IPS-NIHi11 (cell line): ENCODE results near the gene GTF2A2.
A peak's percentile ranks its signal among the peaks of the same experiment; 100 is the strongest.
"Not testable (repeated sequence)": the region's sequence is repeated elsewhere in the genome, so short reads cannot be mapped to it uniquely, and the experiment has no call there.

ENCODE experiments used
- DNase-seq: peaks from one replicate; pipeline ENCODE4 v3.0.0; 2012; ENCODE audit warnings: mixed read lengths, low spot score

Gene GTF2A2

DNA sequence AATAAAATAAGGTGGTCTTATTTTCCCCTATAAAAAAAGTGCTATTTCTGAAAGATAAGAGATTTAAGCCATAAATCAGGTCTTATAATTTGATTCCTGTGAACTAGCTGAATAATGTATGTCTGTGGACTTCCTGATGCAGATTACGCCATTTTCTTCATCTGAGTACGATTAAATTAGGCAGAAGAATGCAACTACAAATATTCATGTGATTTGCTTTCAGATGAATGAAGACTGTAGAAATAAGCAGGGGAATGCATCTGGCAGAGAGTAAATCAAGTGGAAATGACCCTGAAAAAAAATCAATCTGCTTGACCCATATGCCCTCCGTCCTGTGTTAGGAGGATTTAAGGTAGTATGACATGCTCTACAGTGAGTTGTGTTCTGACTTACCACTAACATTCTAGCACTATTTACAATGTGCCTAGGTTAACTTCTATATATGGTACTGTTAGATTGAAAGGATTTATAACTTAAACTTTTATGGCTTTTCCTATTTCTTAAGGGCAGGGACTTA is 17.1 kb upstream of the GTF2A2 start:
- DNase-seq = no peak

GRCh38 chr15:59668556-59668955 is 11.2 kb upstream of the GTF2A2 start:
- DNase-seq = no peak

DNA sequence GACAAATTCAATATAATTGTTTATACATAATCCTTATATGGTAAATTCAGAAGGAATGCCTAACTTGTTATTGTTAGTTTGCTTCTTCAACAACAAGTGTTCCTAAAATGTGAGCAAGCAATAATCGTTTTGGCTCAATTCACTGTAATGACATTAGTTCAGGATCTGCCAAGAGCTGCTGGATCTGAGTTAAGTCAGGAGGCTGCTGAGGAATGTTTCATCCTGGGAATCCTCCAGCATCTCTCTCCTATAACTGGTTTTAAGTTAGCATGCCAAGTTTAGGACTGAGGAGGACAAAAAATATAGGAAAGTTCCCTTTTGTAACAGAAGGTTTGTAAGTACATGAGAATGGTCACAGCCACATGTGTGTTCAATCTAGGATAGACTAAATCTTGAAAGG is 4.9 kb upstream of the GTF2A2 start:
- no peak for DNase-seq

DNA sequence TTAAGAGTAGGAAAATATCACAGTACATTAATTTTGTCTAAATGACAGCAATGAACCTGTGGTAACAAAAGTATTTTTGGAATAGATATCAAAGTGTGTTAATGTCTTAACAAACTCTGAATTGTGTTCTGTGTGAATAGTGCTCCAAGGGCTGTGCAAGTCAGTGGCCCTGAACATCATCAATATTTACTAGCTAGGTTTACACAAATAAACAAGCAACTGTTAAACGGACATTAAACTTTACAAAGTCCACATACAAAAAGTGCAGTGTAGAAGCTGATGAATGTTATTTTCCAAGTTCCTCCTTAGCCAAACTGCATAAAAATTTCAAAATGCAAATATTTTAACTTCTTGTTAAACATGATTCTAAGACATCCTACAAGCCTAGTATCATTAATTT is 2.1 kb upstream of the GTF2A2 start:
- no peak for DNase-seq

DNA sequence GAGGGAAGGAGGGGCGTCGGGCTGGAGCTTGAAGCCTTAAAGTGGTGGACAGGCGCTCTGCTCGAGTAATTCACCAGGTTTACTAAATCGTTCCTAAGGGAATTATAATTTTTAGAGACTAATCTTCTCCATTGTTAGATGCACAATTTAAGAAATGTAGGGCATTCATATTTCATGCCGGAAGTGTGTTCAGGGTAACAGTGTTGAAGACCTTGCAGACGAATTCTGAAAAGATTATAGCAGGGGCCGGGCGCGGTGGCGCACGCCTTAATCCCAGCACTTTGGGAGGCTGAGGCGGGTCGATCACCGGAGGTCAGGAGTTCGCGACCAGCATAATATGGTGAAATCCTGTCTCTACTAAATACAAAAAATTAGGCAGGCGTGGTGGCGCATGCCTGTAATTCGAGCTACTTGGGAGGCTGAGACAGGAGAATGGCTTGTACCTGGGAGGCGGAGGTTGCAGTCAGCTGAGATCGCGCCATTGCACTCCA is 365 bp upstream of the GTF2A2 start:
- no peak for DNase-seq

DNA sequence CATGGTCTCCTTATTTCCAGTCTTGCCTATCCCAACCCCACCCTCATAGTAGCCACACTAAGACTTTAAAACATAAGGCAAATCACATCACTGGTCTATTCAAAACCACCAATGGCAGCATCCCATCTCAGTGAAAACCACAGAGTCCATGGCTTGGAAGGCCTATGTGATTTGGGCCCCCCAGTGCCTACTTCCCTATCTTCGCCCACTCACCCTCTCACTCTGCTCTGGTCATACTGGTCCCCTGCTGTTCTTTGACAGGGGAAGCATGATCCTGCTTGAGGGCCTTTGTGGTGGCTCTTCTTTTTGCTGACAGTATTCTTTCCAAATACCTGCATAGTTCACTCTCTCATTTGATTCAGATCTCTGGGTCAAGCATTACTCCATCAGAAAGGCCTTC is 3.3 kb downstream of the GTF2A2 start:
- DNase-seq = no peak

GRCh38 chr15:59649603-59650002 is 7.7 kb downstream of the GTF2A2 start:
- no peak for DNase-seq

- no peak for DNase-seq
Observed at GRCh38 chr15:59647085-59647484, 10.2 kb downstream of the GTF2A2 start.

- DNase-seq = no peak
Observed at GRCh38 chr15:59646277-59646676, 11.0 kb downstream of the GTF2A2 start.

GRCh38 chr15:59645812-59646211 is 11.5 kb downstream of the GTF2A2 start:
- not testable (repeated sequence) for DNase-seq

DNA sequence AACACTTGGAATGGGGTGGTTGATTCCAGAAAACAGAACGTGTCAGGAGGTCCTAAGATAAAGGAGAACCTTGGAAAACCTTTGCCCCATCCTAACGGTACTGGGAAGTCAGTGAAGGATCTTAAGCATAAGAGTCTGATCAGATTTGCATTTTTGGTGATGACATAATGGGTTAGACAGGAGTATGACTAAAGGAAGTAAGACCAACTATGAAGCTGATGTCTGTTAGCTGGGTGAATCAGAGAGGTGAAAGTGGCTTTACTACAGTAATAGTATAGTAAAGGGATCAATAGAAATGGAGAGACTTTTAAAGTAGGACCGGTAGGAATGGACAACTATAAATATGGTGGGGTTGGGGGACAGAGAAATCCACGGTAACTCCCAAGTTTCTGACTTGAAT is 12.6 kb downstream of the GTF2A2 start:
- DNase-seq = no peak

- DNase-seq = no peak
Observed at GRCh38 chr15:59642351-59642750, 15.0 kb downstream of the GTF2A2 start.

DNA sequence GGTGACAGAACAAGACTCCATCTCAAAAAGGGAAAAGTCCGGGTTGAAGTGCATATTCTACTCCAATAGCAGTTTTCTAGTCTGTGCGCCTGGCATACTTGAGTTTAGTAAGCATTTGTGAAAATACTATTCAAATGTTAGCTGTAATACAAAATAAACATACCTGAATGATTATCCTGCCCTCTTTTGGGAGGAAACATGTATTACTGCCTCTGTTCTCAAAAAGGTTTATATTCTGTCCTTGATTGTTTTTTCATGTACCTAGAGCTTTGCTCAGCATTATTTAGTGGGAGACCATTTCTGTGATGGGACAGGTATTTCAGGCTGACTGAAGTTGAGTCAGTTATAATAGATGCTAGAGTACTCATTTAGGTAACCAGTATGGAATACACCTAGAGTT is 19.8 kb downstream of the GTF2A2 start:
- not testable (repeated sequence) for DNase-seq

DNA sequence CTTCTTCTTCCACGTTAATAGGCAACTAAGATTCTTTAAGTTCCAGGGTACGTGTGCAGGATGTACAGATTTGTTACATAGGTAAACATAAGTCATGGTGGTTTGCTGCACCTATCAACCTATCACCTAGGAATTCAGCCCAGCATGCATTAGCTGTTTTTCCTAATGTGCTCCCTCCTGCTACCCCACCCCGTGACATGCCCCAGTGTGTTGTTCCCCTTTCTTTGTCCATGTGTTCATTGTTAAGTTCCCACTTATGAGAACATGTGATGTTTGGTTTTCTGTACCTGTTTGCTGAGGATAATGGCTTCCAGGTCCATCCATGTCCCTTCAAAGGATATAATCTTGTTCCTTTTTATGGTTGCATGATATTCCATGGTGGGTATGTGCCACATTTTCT is 21.1 kb downstream of the GTF2A2 start:
- no peak for DNase-seq

- DNase-seq = peak; percentile 71
Observed at GRCh38 chr15:59632714-59633113, 24.6 kb downstream of the GTF2A2 start.

GRCh38 chr15:59622289-59622688 is 35.0 kb downstream of the GTF2A2 start:
- DNase-seq = peak; percentile 76

GRCh38 chr15:59618406-59618805 is 38.9 kb downstream of the GTF2A2 start:
- DNase-seq = no peak

- DNase-seq = peak; percentile 48
Observed at GRCh38 chr15:59616379-59616778, 40.9 kb downstream of the GTF2A2 start.

DNA sequence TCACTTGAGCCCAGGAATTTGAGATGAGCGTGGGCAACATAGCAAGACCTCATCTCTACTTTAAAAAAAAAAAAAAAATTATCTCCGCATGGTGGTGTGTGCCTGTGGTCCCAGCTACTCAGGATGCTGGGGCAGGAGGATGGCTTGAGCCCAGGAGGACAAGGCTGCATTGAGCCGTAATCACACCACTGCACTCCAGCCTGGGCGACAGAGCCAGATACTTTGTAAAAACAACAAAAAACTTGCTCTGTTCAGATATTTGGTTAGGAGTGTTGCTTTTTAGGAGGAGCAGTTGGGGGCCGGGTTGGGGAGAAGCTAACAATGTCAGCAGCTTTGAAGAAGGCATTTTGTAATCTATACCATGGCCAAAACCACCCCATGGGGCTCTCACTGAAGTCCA is 41.7 kb downstream of the GTF2A2 start:
- DNase-seq = no peak

GRCh38 chr15:59614153-59614552 is 43.2 kb downstream of the GTF2A2 start:
- DNase-seq = no peak

- no peak for DNase-seq
Observed at GRCh38 chr15:59611276-59612260, 45.7 kb downstream of the GTF2A2 start, which contains the start of gene GCNT3. Gene GCNT3, plus strand, starts transcription at chr15:59611783. Its CDS starts 6,456 bp downstream, at chr15:59618239.

DNA sequence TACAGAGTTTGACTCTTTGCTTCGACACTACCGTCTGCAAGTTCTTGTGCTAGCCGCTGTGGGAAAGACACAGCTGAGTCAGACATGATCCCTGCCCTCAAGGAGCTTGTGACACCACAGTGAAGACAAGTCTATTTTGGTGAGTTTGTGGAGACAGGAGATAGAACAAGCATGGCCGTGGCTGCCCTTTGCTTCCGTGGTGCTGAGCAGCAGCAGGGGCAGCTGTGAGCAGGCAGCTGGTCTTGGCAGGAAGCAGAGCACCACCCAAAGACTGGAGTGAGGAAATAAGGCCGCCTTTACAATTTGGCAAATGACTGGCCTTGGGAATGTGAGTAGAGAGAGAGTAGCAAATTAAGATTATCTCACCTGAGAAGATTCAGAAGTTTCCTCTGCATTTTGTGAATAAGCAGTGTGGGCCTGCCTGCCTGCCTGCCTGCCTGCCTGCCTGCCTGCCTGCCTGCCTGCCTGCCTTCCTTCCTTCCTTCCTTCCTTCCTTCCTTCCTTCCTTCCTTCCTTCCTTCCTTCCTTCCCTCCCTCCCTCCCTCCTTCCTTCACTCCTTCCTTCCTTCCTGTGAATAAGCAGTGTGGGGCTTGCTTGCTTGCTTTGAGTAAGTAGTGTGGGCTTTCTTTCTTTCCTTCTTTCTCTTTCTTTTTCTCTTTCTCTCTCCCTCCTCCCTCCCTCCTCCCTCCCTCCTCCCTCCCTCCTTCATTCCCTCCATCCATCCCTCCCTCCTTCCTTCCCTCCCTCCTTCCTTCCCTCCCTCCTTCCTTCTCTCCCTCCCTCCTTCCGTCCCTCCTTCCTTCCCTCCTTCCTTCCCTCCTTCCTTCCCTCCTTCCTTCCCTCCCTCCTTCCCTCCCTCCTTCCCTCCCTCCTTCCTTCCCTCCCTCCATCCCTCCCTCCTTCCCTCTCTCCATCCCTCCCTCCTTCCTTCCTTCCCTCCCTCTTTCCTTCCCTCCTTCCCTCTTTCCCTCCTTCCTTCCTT is 47.3 kb downstream of the GTF2A2 start:
- peak; percentile 13 for DNase-seq
